Keratinocyte (primary cell): Measurements from ENCODE around the gene ERI3. TPM values are rescaled to one million over a fixed set of nuclear protein-coding genes. Genes with fewer than 3 reads are reported as not detected.

Experiments used
- DNase-seq: peaks from one replicate; pipeline ENCODE4 v3.0.0-alpha.2; 2011; ENCODE audit warnings: low read depth, missing footprints, low spot score
- FAIRE-seq: peaks from 2 replicates; lab custom pipeline; 2011; peaks lifted over from hg19 to GRCh38; lab: Jason Lieb, UNC
- H2AFZ ChIP-seq: 2 replicates; pipeline ENCODE4 v1.6.0; 2012; ENCODE audit warnings: low read length, control low read depth, inconsistent platforms; ENCODE audit not compliant: control insufficient read depth
- H3K27ac ChIP-seq: 2 replicates; pipeline ENCODE4 v1.5.1; 2011; ENCODE audit warnings: low read length; ENCODE audit not compliant: control insufficient read depth, insufficient read depth
- H3K27me3 ChIP-seq: 3 replicates; pipeline ENCODE4 v1.6.0; 2011; ENCODE audit warnings: low read length; ENCODE audit not compliant: control insufficient read depth, insufficient read depth; ENCODE audit errors: extremely low read depth
- H3K36me3 ChIP-seq, 2 experiments: 2 replicates in 1 of 2; 3 replicates in 1 of 2; pipeline ENCODE4 v1.5.1; 2011; ENCODE audit warnings: low read length in 2 of 2, mild to moderate bottlenecking in 1 of 2; ENCODE audit not compliant: control insufficient read depth in 2 of 2, insufficient read depth in 2 of 2; ENCODE audit errors: extremely low read depth in 1 of 2
- H3K4me1 ChIP-seq: 3 replicates; pipeline ENCODE4 v1.5.1; 2011; ENCODE audit warnings: low read length; ENCODE audit not compliant: control insufficient read depth, insufficient read depth; ENCODE audit errors: extremely low read depth
- H3K4me2 ChIP-seq: 3 replicates; pipeline ENCODE4 v1.6.0; 2011; ENCODE audit warnings: low read depth, low read length; ENCODE audit not compliant: control insufficient read depth, insufficient read depth; ENCODE audit errors: extremely low read depth
- H3K4me3 ChIP-seq, 3 experiments: fragments of 200-600 bp in 1 of 3; sonication (generic) in 1 of 3; 2 replicates in 2 of 3; 3 replicates in 1 of 3; pipeline ENCODE4 v1.5.1; 2011 to 2016; ENCODE audit warnings: low read length in 3 of 3, mild to moderate bottlenecking in 3 of 3, control low read depth in 2 of 3, inconsistent platforms in 1 of 3, low read depth in 1 of 3, mixed read lengths in 1 of 3, mixed run types in 1 of 3, moderate library complexity in 1 of 3; ENCODE audit not compliant: control insufficient read depth in 2 of 3, insufficient read depth in 2 of 3; ENCODE audit errors: extremely low read depth in 1 of 3
- H3K79me2 ChIP-seq: 2 replicates; pipeline ENCODE4 v1.6.0; 2012; ENCODE audit warnings: low read length; ENCODE audit not compliant: control insufficient read depth, insufficient read depth
- H3K9ac ChIP-seq: 3 replicates; pipeline ENCODE4 v1.6.0; 2011; ENCODE audit warnings: low read length; ENCODE audit not compliant: control insufficient read depth, insufficient read depth; ENCODE audit errors: extremely low read depth
- H3K9me1 ChIP-seq: 3 replicates; pipeline ENCODE4 v1.6.0; 2011; ENCODE audit warnings: low read length; ENCODE audit not compliant: control insufficient read depth, insufficient read depth; ENCODE audit errors: extremely low read depth
- H3K9me3 ChIP-seq: 2 replicates; pipeline ENCODE4 v1.5.1; 2012; ENCODE audit warnings: low read depth, low read length; ENCODE audit not compliant: control insufficient read depth
- H4K20me1 ChIP-seq: 3 replicates; pipeline ENCODE4 v1.6.0; 2011; ENCODE audit warnings: low read length; ENCODE audit not compliant: control insufficient read depth, insufficient read depth; ENCODE audit errors: extremely low read depth
- EZH2 ChIP-seq: IDR thresholded peaks from one replicate; pipeline ENCODE4 v1.6.1; 2012; ENCODE audit warnings: inconsistent platforms, mild to moderate bottlenecking, low read length, moderate library complexity
- dilution Hi-C: fragments of 300-500 bp; cut with MboI; formaldehyde crosslinking; loops from one replicate; pipeline ENCODE4 v1.7.0; 2020; ENCODE audit warnings: low sequenced_read_pairs; ENCODE audit not compliant: extremely low pct_ligation_motif_present
- polyA plus RNA-seq, 5 experiments: library from polyadenylated mRNA; depleted of rRNA in 3 of 5; stranded (reverse) in 3 of 5; stranded (forward) in 1 of 5; unstranded in 1 of 5; fragments of >200 nt; gene quantifications; 1 replicate in 1 of 5; 2 replicates in 3 of 5; 3 replicates in 1 of 5; pipeline versions ENCODE4 v1.2.1 to v1.2.3, GENCODE V29; 2011 to 2012; ENCODE audit warnings: missing spikeins in 2 of 5, low read depth in 1 of 5, low replicate concordance in 1 of 5
- TF ChIP-seq, protein P1 (sequence below), 3 experiments: IDR thresholded peaks in 1 of 3; conservative IDR thresholded peaks in 1 of 3; optimal IDR thresholded peaks in 1 of 3; 2 replicates in 2 of 3; 3 replicates in 1 of 3; pipeline versions ENCODE3 to v1.5.1; 2011; ENCODE audit warnings: low read length in 3 of 3, mild to moderate bottlenecking in 3 of 3, moderate library complexity in 2 of 3, control low read depth in 1 of 3, inconsistent platforms in 1 of 3; ENCODE audit not compliant: insufficient read depth in 2 of 3; ENCODE audit errors: extremely low read depth in 1 of 3

The ERI3 gene
- polyA plus RNA-seq, 1 donor (not counting 4 experiments of a cell fraction or from before 2014, with no cell fraction given), result 43.7 TPM

DNA sequence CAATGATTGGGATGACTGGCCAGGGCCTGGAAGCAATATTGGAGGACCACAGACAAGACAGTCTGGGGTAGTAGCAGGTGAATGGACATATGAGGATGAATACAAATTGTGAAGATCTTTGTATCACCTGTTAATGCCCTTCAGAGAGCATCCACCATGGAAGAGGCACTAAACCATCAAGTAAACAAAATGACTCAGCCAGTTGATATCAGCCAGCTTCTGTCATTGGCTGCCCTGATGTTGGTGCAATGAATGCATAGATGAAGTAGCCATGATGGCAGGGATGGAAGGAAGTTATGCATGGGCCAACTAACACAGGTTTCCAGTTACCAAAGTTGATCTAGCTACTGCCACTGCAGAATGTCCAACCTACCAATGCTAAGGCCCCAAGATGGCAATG lies 16.1 kb upstream of the ERI3 start:
- H3K9me3 ChIP-seq, result no peaks in the 10 kb centered on the region
- no peak for TF ChIP-seq EZH2
- TF ChIP-seq, protein P1, sequence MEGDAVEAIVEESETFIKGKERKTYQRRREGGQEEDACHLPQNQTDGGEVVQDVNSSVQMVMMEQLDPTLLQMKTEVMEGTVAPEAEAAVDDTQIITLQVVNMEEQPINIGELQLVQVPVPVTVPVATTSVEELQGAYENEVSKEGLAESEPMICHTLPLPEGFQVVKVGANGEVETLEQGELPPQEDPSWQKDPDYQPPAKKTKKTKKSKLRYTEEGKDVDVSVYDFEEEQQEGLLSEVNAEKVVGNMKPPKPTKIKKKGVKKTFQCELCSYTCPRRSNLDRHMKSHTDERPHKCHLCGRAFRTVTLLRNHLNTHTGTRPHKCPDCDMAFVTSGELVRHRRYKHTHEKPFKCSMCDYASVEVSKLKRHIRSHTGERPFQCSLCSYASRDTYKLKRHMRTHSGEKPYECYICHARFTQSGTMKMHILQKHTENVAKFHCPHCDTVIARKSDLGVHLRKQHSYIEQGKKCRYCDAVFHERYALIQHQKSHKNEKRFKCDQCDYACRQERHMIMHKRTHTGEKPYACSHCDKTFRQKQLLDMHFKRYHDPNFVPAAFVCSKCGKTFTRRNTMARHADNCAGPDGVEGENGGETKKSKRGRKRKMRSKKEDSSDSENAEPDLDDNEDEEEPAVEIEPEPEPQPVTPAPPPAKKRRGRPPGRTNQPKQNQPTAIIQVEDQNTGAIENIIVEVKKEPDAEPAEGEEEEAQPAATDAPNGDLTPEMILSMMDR (optimal IDR thresholded peaks at IDR 0.05 in 1 of 3, IDR thresholded peaks at IDR 0.05 in 1 of 3, conservative IDR thresholded peaks at IDR 0.05 in 1 of 3; ENCODE audit: extremely low read depth in 1 of 3, insufficient read depth in 2 of 3, low read length in 3 of 3), result no peak
- no peaks in the 10 kb centered on the region for H3K36me3 ChIP-seq
- no peaks in the 10 kb centered on the region for H3K4me1 ChIP-seq
- no peaks in the 10 kb centered on the region for H3K79me2 ChIP-seq
- H3K9me1 ChIP-seq, result no peaks in the 10 kb centered on the region
- no peak for DNase-seq
- H3K27ac ChIP-seq, result no peak overlapping the region
- no peaks in the 10 kb centered on the region for H4K20me1 ChIP-seq
- no peak overlapping the region for H3K4me3 ChIP-seq
- no peak overlapping the region for H2AFZ ChIP-seq
- no peak overlapping the region for H3K4me2 ChIP-seq
- dilution Hi-C loops, result no loop called here
- no peak for FAIRE-seq
- H3K9ac ChIP-seq, result no peak overlapping the region
- peaks cover 5% of the 10 kb centered on the region for H3K27me3 ChIP-seq

- Histone ChIP-seq H3K79me2 (no peaks in the 10 kb centered on the region), H3K9me1 (no peaks in the 10 kb centered on the region), H2AFZ (no peak overlapping the region), H3K4me1 (no peaks in the 10 kb centered on the region), H4K20me1 (no peaks in the 10 kb centered on the region), H3K27me3 (peaks cover 9% of the 10 kb centered on the region), H3K4me3 (no peak overlapping the region), H3K9me3 (no peaks in the 10 kb centered on the region), H3K36me3 (no peaks in the 10 kb centered on the region), H3K9ac (no peak overlapping the region), H3K27ac (no peak overlapping the region), H3K4me2 (no peak overlapping the region)
- TF ChIP-seq EZH2, result no peak
- TF ChIP-seq, protein P1 (optimal IDR thresholded peaks at IDR 0.05 in 1 of 3, IDR thresholded peaks at IDR 0.05 in 1 of 3, conservative IDR thresholded peaks at IDR 0.05 in 1 of 3; ENCODE audit: extremely low read depth in 1 of 3, insufficient read depth in 2 of 3, low read length in 3 of 3), result no peak
- dilution Hi-C loops, result no loop called here
- DNase-seq, result no peak
- no peak for FAIRE-seq
Measured at GRCh38 chr1:44368471-44369151, 13.6 kb upstream of the ERI3 start.
